Right renal cortex interstitium (tissue), 3 donors: ENCODE data around the gene PRR20G. TPM values are rescaled to one million over a fixed set of nuclear protein-coding genes. Genes with fewer than 3 reads are reported as not detected.

Experiments
- DNase-seq, 3 donors: peaks; one replicate each; pipeline ENCODE4 v3.0.0-alpha.2; 2013; ENCODE audit warnings: low read depth in 3 of 3, low spot score in 2 of 3
- polyA plus RNA-seq, 3 donors: library from polyadenylated mRNA; unstranded; fragments of 120-200 nt; gene quantifications; one replicate each; pipeline ENCODE4 v1.2.1, GENCODE V29; 2013; ENCODE audit not compliant: insufficient read length in 3 of 3

The PRR20G gene
- polyA plus RNA-seq, 3 donors, result not detected

DNA sequence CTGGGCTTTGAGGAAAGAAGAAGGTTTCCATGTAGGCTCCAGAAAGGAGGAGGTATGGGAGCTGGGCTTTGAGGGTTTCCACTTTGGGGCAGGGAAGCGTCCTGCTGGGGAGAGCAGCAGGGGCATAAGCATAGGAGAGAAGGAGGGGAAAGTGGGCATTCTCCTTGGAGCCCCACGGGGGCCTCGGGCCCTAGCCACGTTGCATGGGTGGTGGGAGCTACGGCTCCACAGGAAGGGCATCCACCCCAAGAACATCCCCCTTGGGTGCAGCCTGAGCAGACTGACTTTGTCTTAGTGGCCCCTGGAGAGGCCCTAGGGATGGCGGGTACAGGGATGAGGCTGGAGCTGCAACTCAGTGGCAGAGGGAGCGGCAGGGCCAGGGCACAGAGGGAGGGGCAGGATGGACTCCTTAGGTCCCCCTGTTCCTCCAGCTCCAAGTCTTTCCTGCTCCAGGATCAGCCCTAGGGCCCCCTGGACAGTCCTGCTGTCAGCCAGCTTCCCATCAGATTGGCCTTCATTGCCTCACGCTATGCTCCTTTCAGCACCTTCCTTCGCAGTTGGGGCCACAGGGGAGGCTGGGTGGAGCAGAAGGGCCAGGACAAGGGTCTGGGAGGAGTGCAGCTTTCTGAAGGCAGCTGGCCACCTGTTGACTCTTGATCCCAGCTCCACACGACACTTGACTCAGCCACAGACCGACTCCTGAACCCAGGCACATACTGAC, 22.9 kb downstream of the PRR20G start:
- no peak for DNase-seq

- DNase-seq, result no peak
Observed at GRCh38 chr3:127264292-127264691, 23.6 kb downstream of the PRR20G start.

GRCh38 chr3:127263586-127264231, 24.1 kb downstream of the PRR20G start:
- no peak for DNase-seq

- DNase-seq, result no peak
Observed at GRCh38 chr3:127263037-127263436, 24.8 kb downstream of the PRR20G start.

DNA sequence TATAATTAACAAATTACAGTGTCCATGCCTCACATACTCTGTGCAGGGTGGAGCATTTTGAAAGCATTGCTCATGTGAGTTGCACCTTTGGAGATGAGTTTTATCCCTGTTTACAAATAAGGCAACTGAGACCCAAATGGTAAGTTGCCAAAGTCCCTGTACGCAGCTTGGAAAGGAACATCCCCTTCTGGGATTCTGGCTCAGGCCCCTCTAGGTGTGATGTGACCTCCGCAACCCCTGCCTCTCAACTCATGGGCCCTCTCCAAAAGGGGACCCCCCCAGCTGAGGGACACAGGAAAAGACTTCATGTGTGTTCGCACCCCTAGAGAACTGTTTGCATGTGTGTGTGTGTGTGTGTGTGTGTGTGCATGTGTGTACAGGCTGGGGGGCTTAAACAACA, 25.3 kb downstream of the PRR20G start:
- DNase-seq, result no peak

DNA sequence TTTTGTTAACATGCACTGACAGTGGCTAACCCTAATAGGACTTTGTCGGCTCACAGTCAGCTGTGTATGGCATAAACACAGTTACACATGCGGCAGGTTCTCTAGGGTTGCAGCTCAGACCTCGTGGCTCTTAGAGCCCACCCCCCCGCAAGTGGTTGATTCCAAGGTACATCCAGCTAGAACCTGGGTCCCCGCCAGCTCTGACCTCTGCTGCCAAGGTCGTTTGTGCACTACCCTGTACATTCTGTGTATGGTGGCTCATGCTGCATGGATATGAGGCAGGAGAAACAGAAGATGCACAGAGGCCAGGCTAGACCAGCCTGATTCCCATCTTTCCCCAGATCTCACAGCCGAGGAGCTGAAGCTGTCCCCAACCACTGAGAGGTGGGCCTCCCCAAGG, 25.9 kb downstream of the PRR20G start:
- DNase-seq, result no peak

- DNase-seq, result no peak
Observed at GRCh38 chr3:127260826-127261555, 26.9 kb downstream of the PRR20G start.

DNA sequence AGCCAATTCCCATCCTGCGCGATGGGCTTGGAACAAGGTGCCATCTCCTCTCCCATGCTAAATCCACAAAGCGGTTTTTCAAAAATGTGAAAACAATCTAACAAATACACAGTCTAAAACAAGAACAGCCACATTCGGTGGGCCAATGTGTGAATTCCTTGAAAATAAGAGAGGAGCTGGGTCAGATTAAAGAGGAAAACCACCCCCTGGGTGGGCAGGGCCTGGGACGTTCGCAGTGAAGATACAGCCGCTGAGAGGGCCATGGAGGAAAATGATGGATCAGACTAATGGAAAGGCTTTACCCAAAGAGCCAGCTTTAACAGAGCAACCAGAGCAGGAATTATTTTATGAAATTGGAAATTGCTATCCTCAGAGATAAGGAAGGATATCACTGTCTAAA, 27.4 kb downstream of the PRR20G start:
- DNase-seq, result no peak

DNA sequence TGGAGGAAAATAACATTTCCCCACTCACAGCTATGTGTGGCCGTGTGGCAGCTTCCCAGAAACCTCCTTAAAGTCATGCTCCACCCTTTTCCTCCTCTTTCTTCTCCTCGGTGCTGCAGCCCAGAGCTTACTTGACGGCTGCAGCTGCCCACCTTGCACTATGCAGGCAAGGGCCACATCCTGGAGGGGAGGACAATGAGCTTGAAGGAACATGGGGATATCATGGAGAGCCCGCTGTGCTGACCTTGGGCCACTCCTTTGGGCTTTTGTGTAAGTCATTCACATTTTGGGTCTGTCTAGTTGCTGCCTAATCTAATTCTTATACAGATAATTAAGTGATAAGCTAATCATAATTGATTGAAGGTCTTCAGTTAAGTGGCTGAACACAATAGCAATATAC, 28.0 kb downstream of the PRR20G start:
- DNase-seq, result no peak

- no peak for DNase-seq
Observed at GRCh38 chr3:127258733-127259132, 29.1 kb downstream of the PRR20G start.

GRCh38 chr3:127257351-127257750, 30.5 kb downstream of the PRR20G start:
- no peak for DNase-seq

DNA sequence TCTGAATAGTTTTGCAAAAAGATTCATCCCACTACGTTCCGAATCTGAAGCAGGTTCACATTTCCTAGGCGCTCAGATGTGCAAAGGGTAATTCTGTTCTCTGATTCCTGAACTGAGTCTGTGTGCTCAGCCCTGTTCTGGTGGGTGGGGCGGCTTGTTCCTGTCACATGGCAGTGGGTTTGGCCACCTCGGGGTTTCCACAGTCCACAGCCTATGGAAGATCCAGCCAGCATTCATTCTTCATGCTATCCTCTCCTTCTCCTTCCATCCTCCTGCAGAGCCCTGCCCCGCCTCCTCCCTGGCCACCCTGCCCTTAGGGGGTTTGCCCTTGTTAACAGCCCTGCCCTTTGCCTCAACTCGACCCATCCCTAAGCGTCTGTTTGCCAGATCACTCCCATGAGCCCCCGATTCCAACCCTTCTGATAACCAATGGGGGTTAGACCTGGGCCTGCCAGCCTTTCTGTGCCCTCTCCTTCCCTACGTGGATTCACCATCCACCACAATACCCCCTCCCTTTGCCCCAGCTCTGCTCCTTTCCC, 31.0 kb downstream of the PRR20G start:
- no peak for DNase-seq

GRCh38 chr3:127256138-127256537, 31.7 kb downstream of the PRR20G start:
- no peak for DNase-seq

DNA sequence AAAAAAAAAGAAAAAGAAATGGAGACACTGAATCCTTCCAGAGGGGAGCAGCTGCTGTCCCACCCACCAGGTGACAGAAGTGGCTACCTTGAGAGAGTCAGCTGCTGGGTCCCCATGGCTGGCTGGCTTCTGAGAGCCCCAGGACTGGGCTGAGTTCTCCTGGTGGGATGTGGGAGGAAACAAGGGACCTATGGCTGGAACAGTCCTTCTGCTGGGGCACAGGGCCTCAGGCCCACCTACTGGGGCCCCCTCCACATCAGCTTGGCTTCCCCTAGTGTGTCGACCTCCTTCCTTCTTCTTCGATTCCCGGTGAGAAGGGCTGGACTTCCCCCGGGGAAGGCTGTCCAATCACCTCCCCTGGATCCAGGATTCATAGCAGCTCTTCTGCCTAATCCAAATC, 32.3 kb downstream of the PRR20G start:
- no peak for DNase-seq

DNA sequence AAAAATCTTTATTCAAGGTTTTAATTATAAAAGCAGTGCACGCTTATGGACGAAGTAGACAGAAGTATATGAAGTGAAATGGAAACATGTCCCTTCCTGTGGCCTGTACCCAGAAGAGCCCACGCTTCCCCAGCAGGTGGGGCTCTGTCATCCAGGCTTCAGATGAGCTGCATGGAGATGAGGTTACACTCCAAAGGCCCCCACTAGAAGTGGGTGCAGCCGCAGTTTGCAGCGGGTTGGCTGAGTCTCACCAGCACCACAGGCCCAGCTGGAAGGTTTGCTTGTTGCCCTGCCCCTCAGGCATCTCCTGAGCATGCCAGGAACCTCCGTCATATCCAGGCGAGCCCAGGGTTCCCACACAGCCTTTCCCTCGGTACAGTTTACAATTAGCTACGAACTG, 33.1 kb downstream of the PRR20G start:
- DNase-seq, result no peak

DNA sequence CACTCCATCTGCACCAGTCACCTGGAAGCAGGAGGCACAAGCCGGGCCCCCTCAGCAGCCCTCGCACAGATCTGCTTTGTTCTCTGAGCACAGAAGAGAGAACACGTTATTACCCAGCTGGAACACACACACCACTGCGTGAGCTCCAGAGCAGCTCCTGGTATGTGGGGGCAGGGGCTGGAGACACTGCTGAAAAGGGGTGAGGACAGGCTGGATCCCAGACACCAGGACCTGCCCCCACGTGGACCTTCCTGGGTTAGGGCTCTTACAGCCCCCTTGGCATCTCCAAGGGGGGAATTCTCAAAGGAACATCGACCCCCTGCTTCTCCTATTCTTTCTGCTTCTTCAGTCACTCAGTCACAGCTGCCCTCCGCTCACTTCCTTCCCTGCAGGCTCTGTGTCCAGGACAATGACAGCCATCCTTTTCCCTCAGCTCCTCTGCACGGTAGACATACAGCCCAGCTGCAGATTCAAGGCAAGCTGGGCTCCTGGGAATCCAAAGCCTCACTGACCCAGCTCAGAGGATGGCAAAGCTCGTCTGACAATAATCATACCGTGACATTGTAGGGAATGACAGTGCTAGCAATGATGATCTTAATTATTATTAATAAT, 33.7 kb downstream of the PRR20G start:
- no peak for DNase-seq

DNA sequence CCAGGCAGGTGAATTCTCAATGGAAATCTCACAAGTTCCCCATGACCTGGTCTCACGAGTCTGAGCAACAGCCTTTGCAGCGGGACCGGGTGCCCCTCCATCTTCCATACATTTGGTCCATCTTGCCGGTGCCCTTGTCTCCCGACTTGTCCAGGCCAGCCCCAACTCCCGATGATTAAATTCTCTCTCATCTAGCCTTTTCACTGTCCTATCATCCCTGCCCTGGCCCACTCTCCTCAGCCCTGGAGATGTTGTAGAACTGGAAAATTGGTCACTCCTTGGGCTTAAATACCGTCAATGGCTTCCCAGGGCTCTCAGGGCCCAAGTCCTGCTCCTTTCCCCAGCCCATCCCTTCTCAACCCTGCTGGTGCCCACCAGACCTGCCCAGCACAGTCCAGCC, 34.4 kb downstream of the PRR20G start:
- no peak for DNase-seq

DNA sequence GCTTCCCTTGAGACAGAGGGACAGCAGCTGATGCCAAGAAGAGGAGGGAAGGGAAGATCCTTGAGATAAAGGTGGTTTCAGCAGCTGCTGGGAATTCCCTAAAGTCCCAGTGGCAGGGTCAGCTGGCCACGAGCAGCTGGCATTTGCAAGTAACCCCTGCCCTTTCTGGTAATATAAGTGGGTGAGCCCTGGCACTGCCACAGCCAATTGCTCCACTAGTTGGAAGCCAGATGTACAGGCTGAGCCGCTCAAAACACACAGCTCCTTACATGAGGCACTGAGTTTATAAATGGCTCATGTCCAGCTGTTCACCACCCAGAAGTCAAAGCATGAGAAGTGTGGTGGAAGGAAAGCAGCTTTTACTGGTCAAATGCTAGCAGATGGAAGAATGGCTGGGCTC, 35.4 kb downstream of the PRR20G start:
- no peak for DNase-seq

DNA sequence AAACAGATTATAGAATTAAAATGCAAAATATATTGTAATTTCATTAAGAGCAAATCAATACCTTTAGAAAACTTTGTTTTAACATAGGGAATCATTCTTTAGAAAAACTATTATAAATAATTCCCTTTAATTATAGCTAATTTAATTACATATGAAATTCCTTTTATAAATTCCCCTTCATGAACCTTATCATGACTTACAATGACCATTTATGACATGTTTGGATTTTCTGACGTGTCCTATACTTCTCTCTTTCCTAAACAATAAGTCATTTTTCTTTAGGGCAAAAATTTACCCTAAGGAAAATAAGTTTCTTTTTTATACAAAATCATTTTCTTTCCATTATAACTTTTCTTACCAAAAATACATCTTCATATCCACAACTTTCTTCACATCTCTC, 37.8 kb downstream of the PRR20G start:
- no peak for DNase-seq

- DNase-seq, result no peak
Observed at GRCh38 chr3:127247292-127247691, 40.6 kb downstream of the PRR20G start.

DNA sequence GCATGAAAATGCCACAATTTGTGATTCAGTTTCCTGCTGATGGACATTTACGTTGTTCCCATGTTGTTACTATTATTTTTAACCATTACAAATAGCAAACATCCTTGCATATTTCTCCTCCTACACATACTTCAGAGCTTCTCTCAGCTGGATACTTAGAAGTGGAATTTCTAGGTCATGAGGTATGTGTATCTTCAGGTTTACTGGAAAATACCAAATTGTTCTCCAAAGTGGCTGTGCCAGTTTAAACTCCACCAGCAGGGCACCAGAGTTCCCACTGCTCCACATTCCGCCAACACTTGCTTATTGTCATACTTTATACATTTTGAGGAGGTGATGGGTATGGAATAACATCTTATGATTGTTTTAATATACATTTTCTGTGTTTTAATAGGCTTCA, 49.2 kb downstream of the PRR20G start:
- DNase-seq, result no peak
